ENCODE measurements around the gene PLAAT4.

The PLAAT4 gene

DNA sequence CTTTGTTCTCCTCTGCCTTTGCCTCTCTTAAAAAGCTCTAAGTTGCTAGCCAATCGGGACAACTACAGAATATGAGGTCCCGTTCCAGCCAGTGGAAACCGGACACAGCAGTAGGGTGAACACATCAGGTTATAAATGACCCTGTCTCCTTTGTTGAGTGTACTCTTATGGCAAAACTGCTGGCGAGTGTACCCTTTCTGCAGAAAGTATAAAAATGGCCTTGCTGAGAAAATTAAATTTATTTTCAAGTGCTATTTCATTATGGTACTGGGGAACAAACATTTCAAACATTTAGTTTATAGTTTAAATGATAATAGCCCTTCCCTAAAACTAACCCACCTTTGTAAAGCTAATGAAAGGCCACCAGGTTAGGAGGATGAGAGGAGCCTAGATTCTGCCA is 36.7 kb upstream of the PLAAT4 start:
- TF ChIP-seq TAF1 (IDR thresholded peaks at IDR 0.05; ENCODE audit: borderline replicate concordance, insufficient read depth, low read length) (no peak), SIN3A (IDR thresholded peaks at IDR 0.05; ENCODE audit: borderline replicate concordance, insufficient read depth, low read length) (no peak), POLR2AphosphoS5 (IDR thresholded peaks at IDR 0.05; ENCODE audit: low read depth, low read length) (no peak), FOXP2 (optimal IDR thresholded peaks at IDR 0.05; ENCODE audit: borderline replicate concordance, extremely low read depth, extremely low read length, insufficient read depth) (no peak)
- TF ChIP-seq, protein P1, sequence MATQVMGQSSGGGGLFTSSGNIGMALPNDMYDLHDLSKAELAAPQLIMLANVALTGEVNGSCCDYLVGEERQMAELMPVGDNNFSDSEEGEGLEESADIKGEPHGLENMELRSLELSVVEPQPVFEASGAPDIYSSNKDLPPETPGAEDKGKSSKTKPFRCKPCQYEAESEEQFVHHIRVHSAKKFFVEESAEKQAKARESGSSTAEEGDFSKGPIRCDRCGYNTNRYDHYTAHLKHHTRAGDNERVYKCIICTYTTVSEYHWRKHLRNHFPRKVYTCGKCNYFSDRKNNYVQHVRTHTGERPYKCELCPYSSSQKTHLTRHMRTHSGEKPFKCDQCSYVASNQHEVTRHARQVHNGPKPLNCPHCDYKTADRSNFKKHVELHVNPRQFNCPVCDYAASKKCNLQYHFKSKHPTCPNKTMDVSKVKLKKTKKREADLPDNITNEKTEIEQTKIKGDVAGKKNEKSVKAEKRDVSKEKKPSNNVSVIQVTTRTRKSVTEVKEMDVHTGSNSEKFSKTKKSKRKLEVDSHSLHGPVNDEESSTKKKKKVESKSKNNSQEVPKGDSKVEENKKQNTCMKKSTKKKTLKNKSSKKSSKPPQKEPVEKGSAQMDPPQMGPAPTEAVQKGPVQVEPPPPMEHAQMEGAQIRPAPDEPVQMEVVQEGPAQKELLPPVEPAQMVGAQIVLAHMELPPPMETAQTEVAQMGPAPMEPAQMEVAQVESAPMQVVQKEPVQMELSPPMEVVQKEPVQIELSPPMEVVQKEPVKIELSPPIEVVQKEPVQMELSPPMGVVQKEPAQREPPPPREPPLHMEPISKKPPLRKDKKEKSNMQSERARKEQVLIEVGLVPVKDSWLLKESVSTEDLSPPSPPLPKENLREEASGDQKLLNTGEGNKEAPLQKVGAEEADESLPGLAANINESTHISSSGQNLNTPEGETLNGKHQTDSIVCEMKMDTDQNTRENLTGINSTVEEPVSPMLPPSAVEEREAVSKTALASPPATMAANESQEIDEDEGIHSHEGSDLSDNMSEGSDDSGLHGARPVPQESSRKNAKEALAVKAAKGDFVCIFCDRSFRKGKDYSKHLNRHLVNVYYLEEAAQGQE (IDR thresholded peaks at IDR 0.05; ENCODE audit: insufficient read depth in 1 of 2, low read depth in 2 of 2, low read length in 2 of 2), result no peak

DNA sequence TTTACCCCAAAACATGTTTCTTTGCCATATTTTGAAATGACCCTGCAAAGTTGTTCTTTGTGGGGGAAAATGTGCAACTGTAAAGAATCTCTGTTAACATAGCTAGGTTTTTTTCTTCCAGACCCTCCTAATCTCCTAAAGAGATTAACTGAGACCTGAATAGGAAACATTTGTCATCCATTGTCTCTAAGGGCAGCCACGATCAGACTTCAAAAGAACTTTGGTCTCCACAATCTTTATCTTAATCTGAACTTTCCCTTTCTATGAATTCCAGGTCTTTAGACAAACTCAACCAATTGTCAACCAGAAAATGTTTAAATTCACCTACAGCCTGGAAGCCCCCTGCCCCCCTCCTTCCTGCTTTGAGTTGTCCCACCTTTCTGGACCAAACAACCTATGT is 35.4 kb upstream of the PLAAT4 start:
- TF ChIP-seq, protein P1 (IDR thresholded peaks at IDR 0.05; ENCODE audit: insufficient read depth in 1 of 2, low read depth in 2 of 2, low read length in 2 of 2), result no peak
- TF ChIP-seq TAF1 (IDR thresholded peaks at IDR 0.05; ENCODE audit: borderline replicate concordance, insufficient read depth, low read length), result no peak
- TF ChIP-seq FOXP2 (optimal IDR thresholded peaks at IDR 0.05; ENCODE audit: borderline replicate concordance, extremely low read depth, extremely low read length, insufficient read depth), result no peak
- no peak for TF ChIP-seq POLR2AphosphoS5 (IDR thresholded peaks at IDR 0.05; ENCODE audit: low read depth, low read length)
- no peak for TF ChIP-seq SIN3A (IDR thresholded peaks at IDR 0.05; ENCODE audit: borderline replicate concordance, insufficient read depth, low read length)

DNA sequence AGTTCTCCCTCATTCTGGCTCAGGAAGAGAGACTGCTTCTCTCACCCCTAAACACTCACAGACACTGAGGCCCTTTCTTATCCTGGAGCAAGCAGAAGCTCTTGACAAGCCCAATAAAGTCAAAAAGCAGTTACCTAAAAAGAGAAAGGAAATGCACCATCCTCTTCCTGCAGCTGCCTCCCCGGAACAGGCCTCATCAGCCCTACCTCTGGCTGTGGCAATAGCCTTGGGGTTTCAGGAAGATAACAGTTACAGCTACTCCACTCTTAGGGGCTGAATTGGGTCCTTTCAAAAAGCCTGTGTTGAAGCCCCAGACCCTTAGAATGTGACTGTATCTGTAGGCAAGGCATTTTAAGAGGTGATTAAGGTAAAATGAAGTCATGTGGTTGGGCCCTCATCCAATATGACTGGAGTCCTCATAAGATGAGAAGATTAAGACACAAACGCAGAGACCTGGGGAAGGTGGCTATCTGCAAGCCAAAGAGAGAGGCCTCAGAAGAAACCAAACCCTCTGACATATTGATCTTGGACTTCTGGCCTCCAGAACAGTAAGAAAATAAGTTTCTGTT is 34.3 kb upstream of the PLAAT4 start:
- TF ChIP-seq POLR2AphosphoS5 (IDR thresholded peaks at IDR 0.05; ENCODE audit: low read depth, low read length) (no peak), FOXP2 (optimal IDR thresholded peaks at IDR 0.05; ENCODE audit: borderline replicate concordance, extremely low read depth, extremely low read length, insufficient read depth) (no peak), SIN3A (IDR thresholded peaks at IDR 0.05; ENCODE audit: borderline replicate concordance, insufficient read depth, low read length) (no peak), TAF1 (IDR thresholded peaks at IDR 0.05; ENCODE audit: borderline replicate concordance, insufficient read depth, low read length) (no peak)
- TF ChIP-seq, protein P1 (IDR thresholded peaks at IDR 0.05; ENCODE audit: insufficient read depth in 1 of 2, low read depth in 2 of 2, low read length in 2 of 2), result no peak

DNA sequence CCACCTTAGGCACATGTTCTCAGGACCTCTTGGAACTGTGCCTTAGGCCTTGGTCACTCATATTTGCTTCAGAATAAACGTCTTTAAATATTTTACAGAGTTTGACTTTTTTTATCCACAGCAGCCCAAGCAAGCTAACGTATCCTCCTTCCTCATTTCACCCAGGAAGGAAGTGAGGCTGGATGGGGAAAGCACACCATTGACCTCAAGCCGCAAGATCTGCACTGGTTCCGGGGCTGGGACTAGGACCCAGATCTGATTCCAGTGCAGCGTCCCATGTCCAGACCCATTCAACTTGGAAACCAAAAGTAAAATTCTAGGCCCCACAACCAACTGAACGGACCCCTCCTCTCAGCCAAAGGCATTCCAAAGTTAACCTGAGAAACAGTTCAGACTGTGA is 33.1 kb upstream of the PLAAT4 start:
- no peak for TF ChIP-seq SIN3A (IDR thresholded peaks at IDR 0.05; ENCODE audit: borderline replicate concordance, insufficient read depth, low read length)
- TF ChIP-seq FOXP2 (optimal IDR thresholded peaks at IDR 0.05; ENCODE audit: borderline replicate concordance, extremely low read depth, extremely low read length, insufficient read depth), result no peak
- no peak for TF ChIP-seq POLR2AphosphoS5 (IDR thresholded peaks at IDR 0.05; ENCODE audit: low read depth, low read length)
- TF ChIP-seq, protein P1 (IDR thresholded peaks at IDR 0.05; ENCODE audit: insufficient read depth in 1 of 2, low read depth in 2 of 2, low read length in 2 of 2), result no peak
- no peak for TF ChIP-seq TAF1 (IDR thresholded peaks at IDR 0.05; ENCODE audit: borderline replicate concordance, insufficient read depth, low read length)

Measured in PFSK-1 (cell line).